Epithelial cell of alveolus of lung (primary cell): ENCODE results near the gene MTO1. TPM values are rescaled to one million over a fixed set of nuclear protein-coding genes. Genes with fewer than 3 reads are reported as not detected.

ENCODE experiments used
- total RNA-seq: library from RNA; depleted of rRNA; stranded (reverse); fragments of >200 nt; gene quantifications from 2 replicates; pipeline ENCODE4 v1.2.1, GENCODE V29; 2015

Gene MTO1, protein sequence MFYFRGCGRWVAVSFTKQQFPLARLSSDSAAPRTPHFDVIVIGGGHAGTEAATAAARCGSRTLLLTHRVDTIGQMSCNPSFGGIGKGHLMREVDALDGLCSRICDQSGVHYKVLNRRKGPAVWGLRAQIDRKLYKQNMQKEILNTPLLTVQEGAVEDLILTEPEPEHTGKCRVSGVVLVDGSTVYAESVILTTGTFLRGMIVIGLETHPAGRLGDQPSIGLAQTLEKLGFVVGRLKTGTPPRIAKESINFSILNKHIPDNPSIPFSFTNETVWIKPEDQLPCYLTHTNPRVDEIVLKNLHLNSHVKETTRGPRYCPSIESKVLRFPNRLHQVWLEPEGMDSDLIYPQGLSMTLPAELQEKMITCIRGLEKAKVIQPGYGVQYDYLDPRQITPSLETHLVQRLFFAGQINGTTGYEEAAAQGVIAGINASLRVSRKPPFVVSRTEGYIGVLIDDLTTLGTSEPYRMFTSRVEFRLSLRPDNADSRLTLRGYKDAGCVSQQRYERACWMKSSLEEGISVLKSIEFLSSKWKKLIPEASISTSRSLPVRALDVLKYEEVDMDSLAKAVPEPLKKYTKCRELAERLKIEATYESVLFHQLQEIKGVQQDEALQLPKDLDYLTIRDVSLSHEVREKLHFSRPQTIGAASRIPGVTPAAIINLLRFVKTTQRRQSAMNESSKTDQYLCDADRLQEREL
- 18.2 and 20.9 TPM in 2 replicates for total RNA-seq

DNA sequence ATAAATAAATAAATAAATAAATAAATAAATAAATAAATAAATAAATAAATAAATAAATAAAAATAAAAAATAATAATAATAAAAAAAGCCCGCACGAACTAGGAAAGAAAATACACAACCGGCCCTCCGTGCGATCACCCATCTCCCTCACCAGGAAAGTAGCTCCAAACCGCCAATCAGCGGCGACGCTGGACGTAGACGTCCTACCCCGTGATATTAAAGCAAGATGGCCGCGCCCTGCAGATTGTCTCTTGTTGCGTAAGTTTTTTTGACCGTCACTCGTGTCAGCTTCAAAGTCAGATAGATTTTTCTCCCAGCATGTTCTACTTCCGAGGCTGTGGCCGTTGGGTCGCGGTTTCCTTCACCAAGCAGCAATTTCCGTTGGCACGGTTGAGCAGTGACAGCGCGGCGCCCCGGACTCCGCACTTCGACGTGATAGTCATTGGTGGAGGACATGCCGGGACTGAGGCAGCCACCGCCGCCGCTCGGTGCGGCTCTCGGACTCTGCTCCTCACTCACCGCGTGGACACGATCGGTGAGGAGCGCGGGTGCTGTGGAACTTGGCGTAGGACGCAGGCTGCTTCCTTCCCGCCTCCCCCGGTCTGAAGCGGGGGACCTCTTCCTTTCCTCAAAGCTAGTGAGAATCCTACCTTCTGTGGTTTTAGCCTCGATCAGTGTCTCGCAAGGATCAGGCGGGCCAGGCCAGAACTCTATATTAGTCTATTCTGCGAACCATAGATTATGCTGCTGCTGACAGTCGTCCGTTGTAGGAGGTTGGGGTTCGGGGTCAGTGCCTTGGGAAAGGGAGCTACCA lies at the start of gene MTO1:
Gene MTO1, plus strand, starts transcription at position 201 of the 814 bp plus-strand sequence. Its CDS starts 118 bp downstream, at position 319.

DNA sequence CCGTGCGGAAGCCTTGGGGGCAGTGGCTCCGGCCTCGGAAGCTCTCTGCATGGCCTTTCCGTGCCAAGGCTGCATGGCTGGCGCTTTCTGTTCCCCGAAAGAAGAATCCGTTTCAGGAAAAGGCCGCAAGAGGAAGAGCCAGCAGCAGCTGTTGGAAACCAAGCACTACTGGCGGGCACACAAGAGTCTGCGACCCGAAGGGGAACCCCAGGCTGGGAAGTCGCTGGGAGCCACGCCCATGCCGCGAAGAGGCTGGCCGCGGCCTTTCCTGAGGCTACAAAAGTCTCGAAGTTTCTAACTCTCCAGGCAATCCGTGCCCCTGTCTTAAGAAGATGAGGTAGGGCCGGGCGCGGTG lies 9.5 kb upstream of the MTO1 start, which contains the start of gene CGAS:
Gene CGAS, minus strand, starts transcription at position 191 of the 355 bp plus-strand sequence. Its CDS starts 116 bp downstream, at position 75.

DNA sequence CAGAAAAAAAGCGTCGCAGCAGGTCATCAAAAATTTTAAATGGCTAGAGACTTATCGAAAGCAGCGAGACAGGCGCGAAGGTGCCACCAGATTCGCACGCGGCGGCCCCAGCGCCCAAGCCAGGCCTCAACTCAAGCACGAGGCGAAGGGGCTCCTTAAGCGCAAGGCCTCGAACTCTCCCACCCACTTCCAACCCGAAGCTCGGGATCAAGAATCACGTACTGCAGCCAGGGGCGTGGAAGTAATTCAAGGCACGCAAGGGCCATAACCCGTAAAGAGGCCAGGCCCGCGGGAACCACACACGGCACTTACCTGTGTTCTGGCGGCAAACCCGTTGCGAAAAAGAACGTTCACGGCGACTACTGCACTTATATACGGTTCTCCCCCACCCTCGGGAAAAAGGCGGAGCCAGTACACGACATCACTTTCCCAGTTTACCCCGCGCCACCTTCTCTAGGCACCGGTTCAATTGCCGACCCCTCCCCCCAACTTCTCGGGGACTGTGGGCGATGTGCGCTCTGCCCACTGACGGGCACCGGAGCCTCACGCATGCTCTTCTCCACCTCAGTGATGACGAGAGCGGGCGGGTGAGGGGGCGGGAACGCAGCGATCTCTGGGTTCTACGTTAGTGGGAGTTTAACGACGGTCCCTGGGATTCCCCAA lies 59.3 kb downstream of the MTO1 start, which contains the start of gene EEF1A1:
Gene EEF1A1, minus strand, starts transcription at position 345 of the 663 bp plus-strand sequence. CDS start 1,006 bp downstream, outside the sequence.

Other genes starting within 250 kb of the MTO1 start
- not detected in 2 replicates for gene KHDC1L, start 236.2 kb upstream of the MTO1 start, total RNA-seq
- gene KHDC1, start 198.5 kb upstream of the MTO1 start, total RNA-seq = 3.5 and 4.2 TPM in 2 replicates
- gene DPPA5, start 107.5 kb upstream of the MTO1 start, total RNA-seq = not detected in 2 replicates
- not detected in 2 replicates for gene KHDC3L, start 99.1 kb upstream of the MTO1 start, total RNA-seq
- 0.78 TPM in 1 of 2 replicates, not detected in the other for gene OOEP, start 91.8 kb upstream of the MTO1 start, total RNA-seq
- gene DDX43, start 66.9 kb upstream of the MTO1 start, total RNA-seq = 0.08 and 1.0 TPM in 2 replicates
- gene CGAS, start 9.4 kb upstream of the MTO1 start, total RNA-seq = 7.1 and 8.7 TPM in 2 replicates
- gene EEF1A1, start 59.3 kb downstream of the MTO1 start, total RNA-seq = 14,163 and 20,877 TPM in 2 replicates
- gene SLC17A5, start 192.3 kb downstream of the MTO1 start, total RNA-seq = 16.0 and 21.2 TPM in 2 replicates
- gene CD109, start 234.5 kb downstream of the MTO1 start, total RNA-seq = 14.1 and 34.9 TPM in 2 replicates